Ascending aorta (tissue), 2 donors: ENCODE results near the gene TMA7. TPM values are rescaled to one million over a fixed set of nuclear protein-coding genes. Genes with fewer than 3 reads are reported as not detected.

Experiments
- DNase-seq, 2 donors: peaks; one replicate each; pipeline ENCODE4 v3.0.0-alpha.2; 2019; ENCODE audit warnings: low spot score in 2 of 2
- H3K27ac ChIP-seq, 2 donors: fragments of 200-600 bp; sonication (generic); one replicate each; pipeline ENCODE4 v1.5.1; 2016 to 2017; ENCODE audit warnings: mild to moderate bottlenecking in 1 of 2
- H3K27me3 ChIP-seq: fragments of 200-600 bp; sonication (generic); one replicate; pipeline ENCODE4 v1.5.1; 2017
- H3K36me3 ChIP-seq, 2 donors: fragments of 200-600 bp; sonication (generic); one replicate each; pipeline ENCODE4 v1.5.1; 2016
- H3K4me1 ChIP-seq, 2 donors: fragments of 200-600 bp; sonication (generic); one replicate each; pipeline ENCODE4 v1.5.1; 2016 to 2017; ENCODE audit warnings: mild to moderate bottlenecking in 1 of 2
- H3K4me3 ChIP-seq, 2 donors: fragments of 200-600 bp; sonication (generic); one replicate each; pipeline ENCODE4 v1.5.1; 2016 to 2017; ENCODE audit warnings: mild to moderate bottlenecking in 1 of 2
- H3K9me3 ChIP-seq, 2 donors: fragments of 200-600 bp; sonication (generic); one replicate each; pipeline ENCODE4 v1.5.1; 2016
- intact Hi-C: fragments of 100-400 bp; cut with DNase I; formaldehyde crosslinking; loops from one replicate; pipeline ENCODE4 v1.15.1; 2023
- total RNA-seq: library from RNA; depleted of rRNA; stranded (reverse); fragments of >200 nt; gene quantifications from one replicate; pipeline ENCODE4 v1.1.0, GENCODE V29; 2016
- TF ChIP-seq, protein P1 (sequence below), 3 experiments: fragments of 200-600 bp in 2 of 3; fragments of 450-650 bp in 1 of 3; sonication (generic) in 2 of 3; IDR thresholded peaks; one replicate each; pipeline ENCODE4 v1.5.1; 2016 to 2019; ENCODE audit warnings: antibody characterized with exemption in 3 of 3, mild to moderate bottlenecking in 1 of 3, moderate library complexity in 1 of 3

The TMA7 gene
- total RNA-seq, 1 donor from 2014 or later: 142 TPM

DNA sequence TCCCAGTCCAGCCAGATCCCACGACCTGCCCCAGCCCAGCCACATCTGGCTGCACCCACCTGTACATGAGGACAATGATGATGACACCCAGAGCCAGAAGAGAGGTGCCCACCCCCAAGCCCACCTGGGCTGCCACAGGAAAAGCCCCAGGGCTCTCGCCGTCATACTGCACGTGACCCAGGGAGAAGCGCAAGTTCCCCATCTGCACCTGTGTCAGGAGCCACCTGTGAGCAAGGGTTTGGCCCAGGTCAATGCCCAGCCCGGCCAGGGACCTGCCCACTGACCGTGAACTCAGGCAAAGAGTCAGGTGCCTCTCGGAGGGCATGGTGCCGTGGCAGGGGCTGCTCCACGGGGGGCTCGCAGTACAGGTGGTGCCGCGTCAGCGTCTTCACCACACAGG, 26.4 kb upstream of the TMA7 start:
- peak overlapping the region; percentile 8 to 69 for H3K27ac ChIP-seq
- intact Hi-C loops: no loop called here
- H3K9me3 ChIP-seq: no peaks in the 10 kb centered on the region
- TF ChIP-seq, protein P1, sequence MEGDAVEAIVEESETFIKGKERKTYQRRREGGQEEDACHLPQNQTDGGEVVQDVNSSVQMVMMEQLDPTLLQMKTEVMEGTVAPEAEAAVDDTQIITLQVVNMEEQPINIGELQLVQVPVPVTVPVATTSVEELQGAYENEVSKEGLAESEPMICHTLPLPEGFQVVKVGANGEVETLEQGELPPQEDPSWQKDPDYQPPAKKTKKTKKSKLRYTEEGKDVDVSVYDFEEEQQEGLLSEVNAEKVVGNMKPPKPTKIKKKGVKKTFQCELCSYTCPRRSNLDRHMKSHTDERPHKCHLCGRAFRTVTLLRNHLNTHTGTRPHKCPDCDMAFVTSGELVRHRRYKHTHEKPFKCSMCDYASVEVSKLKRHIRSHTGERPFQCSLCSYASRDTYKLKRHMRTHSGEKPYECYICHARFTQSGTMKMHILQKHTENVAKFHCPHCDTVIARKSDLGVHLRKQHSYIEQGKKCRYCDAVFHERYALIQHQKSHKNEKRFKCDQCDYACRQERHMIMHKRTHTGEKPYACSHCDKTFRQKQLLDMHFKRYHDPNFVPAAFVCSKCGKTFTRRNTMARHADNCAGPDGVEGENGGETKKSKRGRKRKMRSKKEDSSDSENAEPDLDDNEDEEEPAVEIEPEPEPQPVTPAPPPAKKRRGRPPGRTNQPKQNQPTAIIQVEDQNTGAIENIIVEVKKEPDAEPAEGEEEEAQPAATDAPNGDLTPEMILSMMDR (IDR thresholded peaks at IDR 0.05): no peak
- H3K4me1 ChIP-seq: peaks cover 0 to 10% of the 10 kb centered on the region in 2 donors
- H3K4me3 ChIP-seq: no peak overlapping the region
- H3K27me3 ChIP-seq: no peaks in the 10 kb centered on the region
- H3K36me3 ChIP-seq: peaks cover 90 to 95% of the 10 kb centered on the region in 2 donors
- DNase-seq: no peak

DNA sequence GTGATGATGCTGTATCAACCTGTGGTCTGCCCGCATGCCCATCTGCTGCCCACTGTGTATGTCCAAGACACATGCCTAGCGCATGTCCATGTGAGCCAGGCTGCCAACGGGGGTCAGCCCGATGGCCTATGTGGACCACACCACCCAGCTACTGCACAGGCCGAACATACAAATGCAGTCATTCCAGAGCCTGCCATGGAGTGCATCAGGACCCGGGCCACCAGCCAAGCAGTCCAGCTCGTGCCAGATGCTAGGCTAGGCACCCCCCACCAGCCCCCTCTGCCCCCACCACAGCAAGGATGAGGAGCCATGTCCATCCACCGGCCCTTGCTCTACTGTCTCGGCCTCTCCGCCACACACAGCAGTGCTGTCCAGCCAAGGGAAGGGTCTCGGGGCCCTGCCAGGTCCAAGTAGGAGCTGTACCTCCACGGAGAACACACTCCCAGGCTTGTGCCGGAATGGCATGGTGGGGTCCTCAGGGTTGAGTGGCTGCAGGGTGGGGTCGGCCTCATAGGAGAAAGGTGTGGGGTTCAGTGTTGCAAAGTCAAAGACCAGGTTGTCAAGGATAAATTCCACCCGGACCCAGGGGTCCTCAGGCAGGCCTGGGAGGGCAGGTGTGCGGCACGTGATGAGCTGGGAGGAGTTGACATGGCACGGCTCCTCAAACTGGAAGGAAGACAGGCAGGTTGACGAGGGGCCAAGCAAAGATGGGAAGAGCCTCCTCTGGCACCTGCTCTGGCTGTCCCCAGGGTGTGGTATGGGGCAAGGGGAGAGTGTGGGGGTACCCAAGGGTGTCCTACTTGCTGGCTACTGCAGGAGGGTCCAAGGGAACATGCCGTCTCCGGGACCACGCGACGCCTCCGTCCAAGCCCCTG, 25.4 kb upstream of the TMA7 start:
- Histone ChIP-seq H3K9me3 (no peaks in the 10 kb centered on the region), H3K4me3 (no peak overlapping the region), H3K27ac (peak overlapping the region; percentile 57 to 69), H3K27me3 (no peaks in the 10 kb centered on the region), H3K36me3 (peaks cover 90 to 95% of the 10 kb centered on the region in 2 donors), H3K4me1 (peaks cover 0 to 10% of the 10 kb centered on the region in 2 donors)
- TF ChIP-seq, protein P1 (IDR thresholded peaks at IDR 0.05): no peak
- intact Hi-C loops: no loop called here
- DNase-seq: no peak

DNA sequence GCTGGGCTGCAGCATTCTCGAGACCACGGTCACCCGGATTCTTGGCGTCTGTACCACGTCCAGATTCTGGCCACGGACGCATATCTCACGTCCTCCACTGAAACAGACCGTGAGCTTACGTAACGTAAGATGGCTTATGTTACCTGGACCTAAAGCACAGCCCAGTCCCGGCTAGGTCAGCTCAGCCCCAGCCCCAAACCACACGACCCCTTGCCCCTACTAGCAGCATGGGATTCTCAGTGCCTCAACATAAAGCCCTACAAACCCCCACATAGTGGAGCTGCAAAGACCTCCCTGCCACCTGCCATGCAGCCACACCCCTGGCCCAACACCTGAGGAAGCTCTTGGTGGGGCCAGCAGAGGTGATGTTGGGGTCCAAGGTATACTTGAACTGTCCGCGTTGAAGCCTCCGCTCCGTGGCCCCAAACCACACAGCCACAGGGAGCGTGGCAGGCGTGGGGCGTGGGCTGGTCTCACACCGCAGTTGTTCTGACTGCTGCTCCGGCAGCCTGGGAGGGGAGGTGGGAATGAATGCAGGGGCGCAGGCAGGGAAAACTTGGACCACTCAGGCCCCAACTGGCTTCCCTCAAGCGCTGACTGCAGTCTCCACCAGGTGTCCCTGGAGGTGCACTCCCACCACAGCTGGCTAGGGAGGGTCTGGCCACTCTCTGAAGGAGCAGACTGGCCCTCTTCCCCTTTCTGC, 24.7 kb upstream of the TMA7 start:
- TF ChIP-seq, protein P1 (IDR thresholded peaks at IDR 0.05): no peak
- DNase-seq: no peak
- intact Hi-C loops: no loop called here
- Histone ChIP-seq H3K4me1 (peaks cover 0 to 10% of the 10 kb centered on the region in 2 donors), H3K27me3 (no peaks in the 10 kb centered on the region), H3K4me3 (no peak overlapping the region), H3K9me3 (no peaks in the 10 kb centered on the region), H3K27ac (peak overlapping the region; percentile 7 to 69), H3K36me3 (peaks cover 90 to 94% of the 10 kb centered on the region in 2 donors)

DNA sequence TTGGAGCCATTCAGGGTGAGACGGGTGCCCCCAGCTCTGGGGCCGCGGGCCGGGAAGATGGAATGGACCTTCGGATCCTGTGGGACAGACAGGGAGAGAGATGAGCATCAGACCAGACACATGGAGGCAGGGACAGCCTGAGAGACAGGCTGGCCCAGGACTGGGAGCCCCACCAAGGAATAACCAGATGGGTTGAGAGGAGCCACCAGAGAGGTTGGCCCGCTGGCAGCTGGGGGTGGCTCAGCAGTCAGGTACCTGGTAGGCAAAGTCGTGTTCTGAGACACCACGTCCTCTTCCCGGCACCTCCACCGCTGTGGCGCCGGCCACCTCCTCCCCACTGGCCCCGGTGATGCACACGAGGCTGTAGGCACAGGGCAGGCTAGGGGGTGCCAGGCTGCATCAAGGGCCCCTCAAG, 24.0 kb upstream of the TMA7 start:
- Histone ChIP-seq H3K4me1 (peaks cover 0 to 10% of the 10 kb centered on the region in 2 donors), H3K36me3 (peaks cover 90 to 94% of the 10 kb centered on the region in 2 donors), H3K27me3 (no peaks in the 10 kb centered on the region), H3K9me3 (no peaks in the 10 kb centered on the region), H3K27ac (no peak overlapping the region), H3K4me3 (no peak overlapping the region)
- TF ChIP-seq, protein P1 (IDR thresholded peaks at IDR 0.05): no peak
- intact Hi-C loops: no loop called here
- no peak for DNase-seq

DNA sequence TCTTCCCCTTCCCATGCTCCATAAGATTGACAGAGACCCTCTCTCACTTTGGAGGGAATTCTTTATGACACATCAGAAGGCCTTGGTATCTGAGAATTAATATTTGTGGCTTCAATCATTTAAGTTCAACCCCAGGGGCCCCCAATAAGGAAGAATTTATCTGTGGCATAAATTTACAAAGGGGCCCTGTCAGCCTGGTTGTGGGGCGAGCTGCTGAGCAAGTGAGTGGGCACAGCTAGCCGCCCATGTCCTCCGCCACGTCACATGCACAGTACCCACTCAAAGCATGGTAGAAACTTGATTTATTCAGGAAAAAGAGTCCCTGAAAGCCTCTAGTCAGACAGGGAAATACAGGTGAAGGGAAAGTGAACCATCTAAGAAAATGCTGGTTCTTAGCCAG, 23.5 kb upstream of the TMA7 start:
- intact Hi-C loops: no loop called here
- H3K27ac ChIP-seq: no peak overlapping the region
- TF ChIP-seq, protein P1 (IDR thresholded peaks at IDR 0.05): no peak
- no peaks in the 10 kb centered on the region for H3K27me3 ChIP-seq
- no peak overlapping the region for H3K4me3 ChIP-seq
- H3K36me3 ChIP-seq: peaks cover 86 to 93% of the 10 kb centered on the region in 2 donors
- H3K9me3 ChIP-seq: no peaks in the 10 kb centered on the region
- no peak for DNase-seq
- H3K4me1 ChIP-seq: peaks cover 0 to 10% of the 10 kb centered on the region in 2 donors
